K562 (cell line): ENCODE results near the gene IL23R. TPM values are rescaled to one million over a fixed set of nuclear protein-coding genes. Genes with fewer than 3 reads are reported as not detected.

ENCODE experiments used
- BMI1 ChIP-seq: fragments of 150-350 bp; IDR thresholded peaks from 2 replicates; pipeline ENCODE4 v1.6.1; 2014; ENCODE audit warnings: low read length
- CBX3 ChIP-seq, 2 experiments: IDR thresholded peaks; 1 replicate in 1 of 2; 2 replicates in 1 of 2; pipeline ENCODE4 v1.6.1; 2012; ENCODE audit warnings: inconsistent platforms in 2 of 2, low read length in 2 of 2, borderline replicate concordance in 1 of 2, control low read depth in 1 of 2
- NBN ChIP-seq: fragments of 450-650 bp; IDR thresholded peaks from 2 replicates; pipeline ENCODE4 v1.6.1; 2016; ENCODE audit warnings: low read depth, mild to moderate bottlenecking
- PCBP2 ChIP-seq: fragments of 200-400 bp; formaldehyde crosslinking; IDR thresholded peaks from 2 replicates; pipeline ENCODE4 v1.6.1; 2018; ENCODE audit warnings: low read length, low read depth, mild to moderate bottlenecking, moderate library complexity; ENCODE audit not compliant: poor library complexity, severe bottlenecking
- SIRT6 ChIP-seq: IDR thresholded peaks from one replicate; pipeline ENCODE4 v1.6.1; 2012; ENCODE audit warnings: low read depth, mild to moderate bottlenecking, control low read depth, inconsistent platforms, low read length, moderate library complexity
- TCF3 ChIP-seq: sonication (generic); formaldehyde crosslinking; IDR thresholded peaks from 2 replicates; pipeline ENCODE4 v1.4.0; 2020; ENCODE audit warnings: mild to moderate bottlenecking, missing genetic modification reagents
- ZBTB2 ChIP-seq: fragments of 450-650 bp; IDR thresholded peaks from 2 replicates; pipeline ENCODE4 v1.6.1; 2016; ENCODE audit warnings: antibody characterized with exemption
- ZNF407 ChIP-seq: fragments of 450-650 bp; IDR thresholded peaks from 2 replicates; pipeline ENCODE4 v1.6.1; 2016; ENCODE audit warnings: low read depth
- polyA plus RNA-seq, 8 experiments: library from polyadenylated mRNA; depleted of rRNA in 4 of 8; stranded (reverse) in 5 of 8; unstranded in 3 of 8; fragments of >200 nt; fragmentation: Nextera tagmentation in 2 of 8; fragmentation: Illumina TruSeq in 1 of 8; extraction: Ambion mirVana in 2 of 8; extraction: Trizol in 1 of 8; gene quantifications; 2 replicates each; pipeline versions ENCODE4 v1.2.1 to v1.2.3, GENCODE V29; 2011 to 2014; ENCODE audit warnings: inconsistent platforms in 1 of 8, missing spikeins in 1 of 8
- total RNA-seq, 7 experiments: library from RNA; depleted of rRNA in 6 of 7; stranded (reverse); fragments of >200 nt in 6 of 7; fragmentation: Illumina TruSeq in 2 of 7; extraction: Trizol in 2 of 7; gene quantifications; 2 replicates each; pipeline versions ENCODE4 v1.2.1 to v1.2.3, GENCODE V29; 2011 to 2021; ENCODE audit warnings: low replicate concordance in 1 of 7

The IL23R gene
- total and polyA plus RNA-seq, 9 of the 15 experiments (the other 6 are each of a cell fraction or from before 2014, with no cell fraction given), result 4.4 to 52.7 (median 22.8) TPM

- TF ChIP-seq ZNF407 (no peak), PCBP2 (no peak), NBN (no peak), SIRT6 (no peak), CBX3 (IDR thresholded peaks at IDR 0.05; ENCODE audit: borderline replicate concordance in 1 of 2, low read length in 2 of 2) (no peak), TCF3 (CRISPR knock-in tag) (no peak), ZBTB2 (no peak), BMI1 (no peak)
These were observed 102.8 kb downstream of the IL23R start (continued) for GRCh38 chr1:67269061-67269460.
